Lower leg skin (tissue), 3 donors: Measurements from ENCODE around the gene C2orf68.

Experiments
- POLR2A ChIP-seq, 2 donors: fragments of 450-650 bp; IDR thresholded peaks; one replicate each; pipeline ENCODE4 v1.6.1; 2016 to 2017; ENCODE audit warnings: antibody characterized with exemption in 2 of 2, mild to moderate bottlenecking in 1 of 2, moderate library complexity in 1 of 2
- TF ChIP-seq, protein P1 (sequence below), 3 donors: fragments of 450-650 bp; IDR thresholded peaks; one replicate each; pipeline ENCODE4 v1.5.1; 2016; ENCODE audit warnings: antibody characterized with exemption in 3 of 3, mild to moderate bottlenecking in 3 of 3, moderate library complexity in 2 of 3

DNA sequence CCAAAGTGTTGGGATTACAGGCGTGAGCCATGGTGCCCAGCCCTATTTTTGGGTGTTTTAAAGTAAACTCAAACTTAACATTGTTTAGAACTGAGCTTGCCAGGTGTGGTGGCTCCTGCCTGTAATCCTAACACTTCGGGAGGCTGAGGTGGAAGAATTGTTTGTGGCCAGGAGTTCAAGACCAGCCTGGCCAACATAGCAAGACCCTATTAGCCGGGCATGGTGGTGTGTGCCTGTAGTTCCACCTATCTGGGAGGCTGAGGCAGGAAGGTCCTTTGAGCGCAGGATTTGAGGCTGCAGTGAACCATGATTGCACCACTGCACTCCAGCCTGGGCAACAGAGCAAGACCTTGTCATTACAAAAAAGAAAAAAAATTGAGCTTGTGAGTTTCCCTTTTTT is 38.6 kb upstream of the C2orf68 start:
- TF ChIP-seq, protein P1, sequence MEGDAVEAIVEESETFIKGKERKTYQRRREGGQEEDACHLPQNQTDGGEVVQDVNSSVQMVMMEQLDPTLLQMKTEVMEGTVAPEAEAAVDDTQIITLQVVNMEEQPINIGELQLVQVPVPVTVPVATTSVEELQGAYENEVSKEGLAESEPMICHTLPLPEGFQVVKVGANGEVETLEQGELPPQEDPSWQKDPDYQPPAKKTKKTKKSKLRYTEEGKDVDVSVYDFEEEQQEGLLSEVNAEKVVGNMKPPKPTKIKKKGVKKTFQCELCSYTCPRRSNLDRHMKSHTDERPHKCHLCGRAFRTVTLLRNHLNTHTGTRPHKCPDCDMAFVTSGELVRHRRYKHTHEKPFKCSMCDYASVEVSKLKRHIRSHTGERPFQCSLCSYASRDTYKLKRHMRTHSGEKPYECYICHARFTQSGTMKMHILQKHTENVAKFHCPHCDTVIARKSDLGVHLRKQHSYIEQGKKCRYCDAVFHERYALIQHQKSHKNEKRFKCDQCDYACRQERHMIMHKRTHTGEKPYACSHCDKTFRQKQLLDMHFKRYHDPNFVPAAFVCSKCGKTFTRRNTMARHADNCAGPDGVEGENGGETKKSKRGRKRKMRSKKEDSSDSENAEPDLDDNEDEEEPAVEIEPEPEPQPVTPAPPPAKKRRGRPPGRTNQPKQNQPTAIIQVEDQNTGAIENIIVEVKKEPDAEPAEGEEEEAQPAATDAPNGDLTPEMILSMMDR (IDR thresholded peaks at IDR 0.05), result no peak
- no peak for TF ChIP-seq POLR2A (IDR thresholded peaks at IDR 0.05)
